HepG2 (cell line): ENCODE results near the gene RASAL1. TPM values are rescaled to one million over a fixed set of nuclear protein-coding genes. Genes with fewer than 3 reads are reported as not detected.

Experiments used
- ATAC-seq: fragments of 200-7000 bp; cut with Tn5 transposase; 3 replicates; pipeline ENCODE4 v1.9.1; 2020; ENCODE audit warnings: mild to moderate bottlenecking, moderate library complexity
- BruUV-seq: library from RNA; stranded (reverse); fragments of 400-500 nt; replicated peaks from 2 replicates; lab custom pipeline; 2021; lab: Mats Ljungman, UMichigan
- CTCF ChIA-PET: fragments of 300-600 bp; formaldehyde crosslinking; extraction: SDS; loops from one replicate; lab custom pipeline; 2021; ENCODE audit warnings: low total read pairs, inconsistent platforms, low intra/inter-chr PET ratio; lab: Yijun Ruan, JAX
- POLR2A ChIA-PET: fragments of 350-600 bp; sonication (Branson Sonifier 250); formaldehyde crosslinking; loops from one replicate; lab custom pipeline; 2020; ENCODE audit warnings: antibody characterized with exemption, inconsistent platforms; lab: Yijun Ruan, JAX
- DNase-seq: peaks from one replicate; pipeline ENCODE4 v3.0.0-alpha.2; 2015; ENCODE audit warnings: low spot score
- FAIRE-seq: peaks from 3 replicates; lab custom pipeline; 2011; peaks lifted over from hg19 to GRCh38; lab: Jason Lieb, UNC
- H2AFZ ChIP-seq: one replicate; pipeline ENCODE4 v1.6.1; 2011; ENCODE audit warnings: low read length, inconsistent platforms
- H3K27ac ChIP-seq: fragments of 300-600 bp; 3 replicates; pipeline ENCODE4 v1.8.0; 2011; ENCODE audit warnings: mixed run types, mild to moderate bottlenecking, mixed read lengths, low read length, inconsistent platforms; ENCODE audit not compliant: insufficient read depth; ENCODE audit errors: extremely low read length
- H3K27me3 ChIP-seq, 2 experiments: fragments of 200-600 bp in 1 of 2; 2 replicates in 1 of 2; 3 replicates in 1 of 2; pipeline versions ENCODE4 v1.6.0 to v1.8.0; 2011; ENCODE audit warnings: low read length in 2 of 2, mild to moderate bottlenecking in 2 of 2, moderate library complexity in 2 of 2, inconsistent platforms in 1 of 2; ENCODE audit not compliant: insufficient read depth in 2 of 2, control insufficient read depth in 1 of 2
- H3K36me3 ChIP-seq, 2 experiments: fragments of 200-600 bp in 1 of 2; replicated peaks in 1 of 2; 2 replicates in 1 of 2; 3 replicates in 1 of 2; pipeline versions ENCODE4 v1.5.1 to v1.8.0; 2011; ENCODE audit warnings: low read length in 2 of 2, inconsistent platforms in 1 of 2; ENCODE audit not compliant: insufficient read depth in 2 of 2, control insufficient read depth in 1 of 2
- H3K4me1 ChIP-seq: 2 replicates; pipeline ENCODE4 v1.5.1; 2012; ENCODE audit warnings: low read length, inconsistent platforms; ENCODE audit not compliant: insufficient read depth
- H3K4me2 ChIP-seq: 2 replicates; pipeline ENCODE4 v1.6.0; 2011; ENCODE audit warnings: low read depth, low read length, inconsistent platforms
- H3K4me3 ChIP-seq, 3 experiments: fragments of 200-600 bp in 1 of 3; sonication (generic), shearing (Covaris generic) in 1 of 3; replicated peaks in 1 of 3; 2 replicates each; pipeline ENCODE4 v1.5.1; 2011 to 2016; ENCODE audit warnings: low read length in 3 of 3, inconsistent platforms in 2 of 3, low read depth in 2 of 3, mild to moderate bottlenecking in 2 of 3, control low read depth in 1 of 3, mixed read lengths in 1 of 3; ENCODE audit not compliant: insufficient read depth in 1 of 3
- H3K79me2 ChIP-seq: one replicate; pipeline ENCODE4 v1.6.1; 2011; ENCODE audit warnings: low read length, inconsistent platforms; ENCODE audit not compliant: insufficient read depth
- H3K9ac ChIP-seq: 2 replicates; pipeline ENCODE4 v1.6.0; 2011; ENCODE audit warnings: mild to moderate bottlenecking, low read depth, low read length, inconsistent platforms; ENCODE audit not compliant: insufficient read depth
- H3K9me3 ChIP-seq: 2 replicates; pipeline ENCODE4 v1.5.1; 2012; ENCODE audit warnings: mild to moderate bottlenecking, low read length
- H4K20me1 ChIP-seq: 2 replicates; pipeline ENCODE4 v1.6.0; 2011; ENCODE audit warnings: inconsistent platforms, mild to moderate bottlenecking, low read length, moderate library complexity; ENCODE audit not compliant: insufficient read depth
- JUN ChIP-seq: sonication (generic); formaldehyde crosslinking; IDR thresholded peaks from 2 replicates; pipeline ENCODE4 v1.4.0; 2020; ENCODE audit warnings: mild to moderate bottlenecking, missing genetic modification reagents
- SOX6 ChIP-seq, 2 experiments: fragments of 450-650 bp in 1 of 2; sonication (generic) in 1 of 2; formaldehyde crosslinking in 1 of 2; IDR thresholded peaks; 2 replicates each; pipeline versions ENCODE4 v1.4.0 to v1.6.1; 2017 to 2020; ENCODE audit warnings: antibody characterized with exemption in 1 of 2, mild to moderate bottlenecking in 1 of 2, missing genetic modification reagents in 1 of 2
- ZFP82 ChIP-seq: sonication (generic); formaldehyde crosslinking; IDR thresholded peaks from 2 replicates; pipeline ENCODE4 v1.5.1; 2020; ENCODE audit warnings: mild to moderate bottlenecking, missing genetic modification reagents, borderline replicate concordance
- WGBS: methylation state at CpG from one replicate; pipeline ENCODE4 v1.1.6; 2017; ENCODE audit warnings: low lambda C conversion rate; 5-methylcytosine and 5-hydroxymethylcytosine counted together
- in situ Hi-C: cut with HindIII; loops from 2 replicates; pipeline ENCODE4 v1.10.0; 2017; ENCODE audit warnings: low pct_unique_long_range_greater_than_20kb; ENCODE audit not compliant: extremely low pct_ligation_motif_present
- intact Hi-C: fragments of 100-400 bp; cut with micrococcal nuclease; formaldehyde crosslinking; loops from one replicate; pipeline ENCODE4 v1.10.0; 2022; ENCODE audit not compliant: unreplicated experiment
- polyA plus RNA-seq, 8 experiments: library from polyadenylated mRNA; depleted of rRNA in 3 of 8; stranded (reverse) in 7 of 8; unstranded in 1 of 8; fragments of >200 nt; fragmentation: Illumina TruSeq in 4 of 8; extraction: Trizol in 4 of 8; gene quantifications; 2 replicates each; pipeline versions ENCODE4 v1.2.1 to v1.2.3, GENCODE V29; 2011 to 2016; ENCODE audit warnings: low read depth in 4 of 8, missing spikeins in 1 of 8, mixed read lengths in 1 of 8; ENCODE audit not compliant: insufficient read depth in 1 of 8
- total RNA-seq, 5 experiments: library from RNA; depleted of rRNA; stranded (reverse); fragments of >200 nt; fragmentation: Illumina TruSeq; extraction: Trizol; gene quantifications; 2 replicates each; pipeline ENCODE4 v1.2.3, GENCODE V29; 2016; ENCODE audit warnings: low read depth in 1 of 5
- TF ChIP-seq, protein P1 (sequence below): sonication (generic); formaldehyde crosslinking; IDR thresholded peaks from 2 replicates; pipeline ENCODE4 v1.5.0; 2020; ENCODE audit warnings: mild to moderate bottlenecking, missing genetic modification reagents
- TF ChIP-seq, protein P2 (sequence below): sonication (generic); formaldehyde crosslinking; conservative IDR thresholded peaks from 2 replicates; pipeline ENCODE4 v1.4.0; 2020; ENCODE audit warnings: missing genetic modification reagents

RASAL1 gene
- total and polyA plus RNA-seq, 2 of the 13 experiments (the other 11 are each of a cell fraction or from before 2014, with no cell fraction given), result not detected

DNA sequence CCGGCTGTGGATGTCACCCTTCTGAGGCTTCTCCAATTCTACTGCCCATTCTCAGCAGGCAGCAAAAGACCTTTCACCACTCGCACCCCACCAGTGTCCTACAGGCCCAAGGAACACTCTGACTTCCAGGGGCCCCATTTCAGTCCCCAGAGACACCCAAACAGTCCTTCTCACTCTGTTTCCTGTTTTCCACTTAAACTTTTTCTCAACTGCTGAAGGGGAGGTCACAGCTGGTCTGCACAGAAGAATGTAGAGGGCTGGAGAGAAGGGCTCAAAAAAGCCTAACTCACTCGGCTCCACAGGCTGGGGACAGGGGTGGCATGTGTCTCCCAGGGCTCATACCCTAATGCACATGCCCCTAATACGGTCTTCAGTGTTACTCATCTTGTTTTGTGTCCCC is 83.2 kb downstream of the RASAL1 start (continued):
- TF ChIP-seq, protein P1, sequence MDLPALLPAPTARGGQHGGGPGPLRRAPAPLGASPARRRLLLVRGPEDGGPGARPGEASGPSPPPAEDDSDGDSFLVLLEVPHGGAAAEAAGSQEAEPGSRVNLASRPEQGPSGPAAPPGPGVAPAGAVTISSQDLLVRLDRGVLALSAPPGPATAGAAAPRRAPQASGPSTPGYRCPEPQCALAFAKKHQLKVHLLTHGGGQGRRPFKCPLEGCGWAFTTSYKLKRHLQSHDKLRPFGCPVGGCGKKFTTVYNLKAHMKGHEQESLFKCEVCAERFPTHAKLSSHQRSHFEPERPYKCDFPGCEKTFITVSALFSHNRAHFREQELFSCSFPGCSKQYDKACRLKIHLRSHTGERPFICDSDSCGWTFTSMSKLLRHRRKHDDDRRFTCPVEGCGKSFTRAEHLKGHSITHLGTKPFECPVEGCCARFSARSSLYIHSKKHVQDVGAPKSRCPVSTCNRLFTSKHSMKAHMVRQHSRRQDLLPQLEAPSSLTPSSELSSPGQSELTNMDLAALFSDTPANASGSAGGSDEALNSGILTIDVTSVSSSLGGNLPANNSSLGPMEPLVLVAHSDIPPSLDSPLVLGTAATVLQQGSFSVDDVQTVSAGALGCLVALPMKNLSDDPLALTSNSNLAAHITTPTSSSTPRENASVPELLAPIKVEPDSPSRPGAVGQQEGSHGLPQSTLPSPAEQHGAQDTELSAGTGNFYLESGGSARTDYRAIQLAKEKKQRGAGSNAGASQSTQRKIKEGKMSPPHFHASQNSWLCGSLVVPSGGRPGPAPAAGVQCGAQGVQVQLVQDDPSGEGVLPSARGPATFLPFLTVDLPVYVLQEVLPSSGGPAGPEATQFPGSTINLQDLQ (CRISPR knock-in tag), result no peak
- TF ChIP-seq, protein P2, sequence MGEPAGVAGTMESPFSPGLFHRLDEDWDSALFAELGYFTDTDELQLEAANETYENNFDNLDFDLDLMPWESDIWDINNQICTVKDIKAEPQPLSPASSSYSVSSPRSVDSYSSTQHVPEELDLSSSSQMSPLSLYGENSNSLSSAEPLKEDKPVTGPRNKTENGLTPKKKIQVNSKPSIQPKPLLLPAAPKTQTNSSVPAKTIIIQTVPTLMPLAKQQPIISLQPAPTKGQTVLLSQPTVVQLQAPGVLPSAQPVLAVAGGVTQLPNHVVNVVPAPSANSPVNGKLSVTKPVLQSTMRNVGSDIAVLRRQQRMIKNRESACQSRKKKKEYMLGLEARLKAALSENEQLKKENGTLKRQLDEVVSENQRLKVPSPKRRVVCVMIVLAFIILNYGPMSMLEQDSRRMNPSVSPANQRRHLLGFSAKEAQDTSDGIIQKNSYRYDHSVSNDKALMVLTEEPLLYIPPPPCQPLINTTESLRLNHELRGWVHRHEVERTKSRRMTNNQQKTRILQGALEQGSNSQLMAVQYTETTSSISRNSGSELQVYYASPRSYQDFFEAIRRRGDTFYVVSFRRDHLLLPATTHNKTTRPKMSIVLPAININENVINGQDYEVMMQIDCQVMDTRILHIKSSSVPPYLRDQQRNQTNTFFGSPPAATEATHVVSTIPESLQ (CRISPR knock-in tag), result no peak
- TF ChIP-seq, all 625 proteins: peak for 0

DNA sequence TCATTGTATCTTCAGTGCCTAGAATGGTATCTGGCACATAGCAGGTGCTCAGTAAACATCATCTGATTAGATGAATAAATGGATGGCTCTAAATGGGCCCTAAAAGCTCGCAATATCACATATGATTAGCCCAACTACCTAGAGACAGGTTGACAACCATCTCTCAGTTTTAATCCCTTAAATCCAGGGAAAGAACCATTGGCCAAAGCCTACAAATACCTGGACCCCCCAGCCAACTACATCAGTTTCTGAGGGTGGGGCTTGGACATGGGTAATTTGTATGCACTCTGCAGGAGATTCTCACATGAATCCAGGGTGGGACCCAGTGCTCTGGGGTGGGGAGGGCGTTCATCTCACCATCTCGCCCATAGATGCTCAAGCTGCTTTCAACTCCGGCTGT is 83.8 kb downstream of the RASAL1 start:
- no TSS peak for BruUV-seq
- CTCF ChIA-PET, result no interaction called here
- H3K4me3 ChIP-seq, result no peak overlapping the region
- 11% methylated on average over 1 of the region's 4 CpGs for WGBS
- no peaks in the 10 kb centered on the region for H3K36me3 ChIP-seq
- TF ChIP-seq SOX6 (IDR thresholded peaks at IDR 0.05), result no peak
- TF ChIP-seq SOX6 (CRISPR knock-in tag; IDR thresholded peaks at IDR 0.05), result no peak
- TF ChIP-seq JUN (CRISPR knock-in tag), result no peak
- TF ChIP-seq ZFP82, result no peak
- TF ChIP-seq, all 625 proteins: peak for 0
- Histone ChIP-seq H3K27ac (no peak overlapping the region), H3K9me3 (no peaks in the 10 kb centered on the region), H3K79me2 (no peaks in the 10 kb centered on the region), H2AFZ (no peak overlapping the region), H3K4me2 (no peak overlapping the region), H3K9ac (no peak overlapping the region), H3K27me3 (peaks cover 4 to 22% of the 10 kb centered on the region in 2 experiments; a peak in 4 of 5 replicates), H4K20me1 (no peaks in the 10 kb centered on the region), H3K4me1 (no peaks in the 10 kb centered on the region)
- ATAC-seq (no peak), DNase-seq (no peak), FAIRE-seq (no peak)
- in situ Hi-C loops (no loop called here), intact Hi-C loops (no loop called here)
- POLR2A ChIA-PET, result no interaction called here
